Measurements from ENCODE around the gene DNAH6.

DNAH6 gene

DNA sequence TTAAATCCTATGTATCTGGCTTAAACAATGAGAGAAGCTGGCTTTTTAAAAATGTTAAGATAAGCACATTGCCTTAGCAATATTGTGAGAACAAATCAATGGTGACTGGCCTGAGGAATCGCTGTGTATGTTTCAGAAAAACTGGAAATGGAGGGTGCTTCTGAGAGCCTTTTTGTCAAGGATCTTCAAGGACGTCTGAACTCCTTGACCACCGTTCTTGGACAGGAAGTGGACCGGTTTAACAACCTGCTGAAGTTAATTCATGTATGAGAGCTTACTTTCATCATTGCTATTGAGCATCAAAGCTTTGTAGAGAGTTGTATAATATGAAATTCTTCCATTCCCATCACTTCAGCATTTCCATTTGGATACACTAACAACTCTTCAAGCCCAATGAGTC is 292.0 kb downstream of the DNAH6 start:
- in situ Hi-C loops (cut with MboI; ENCODE audit: low pct_unique_long_range_greater_than_20kb, low sequenced_read_pairs), result no loop called here

DNA sequence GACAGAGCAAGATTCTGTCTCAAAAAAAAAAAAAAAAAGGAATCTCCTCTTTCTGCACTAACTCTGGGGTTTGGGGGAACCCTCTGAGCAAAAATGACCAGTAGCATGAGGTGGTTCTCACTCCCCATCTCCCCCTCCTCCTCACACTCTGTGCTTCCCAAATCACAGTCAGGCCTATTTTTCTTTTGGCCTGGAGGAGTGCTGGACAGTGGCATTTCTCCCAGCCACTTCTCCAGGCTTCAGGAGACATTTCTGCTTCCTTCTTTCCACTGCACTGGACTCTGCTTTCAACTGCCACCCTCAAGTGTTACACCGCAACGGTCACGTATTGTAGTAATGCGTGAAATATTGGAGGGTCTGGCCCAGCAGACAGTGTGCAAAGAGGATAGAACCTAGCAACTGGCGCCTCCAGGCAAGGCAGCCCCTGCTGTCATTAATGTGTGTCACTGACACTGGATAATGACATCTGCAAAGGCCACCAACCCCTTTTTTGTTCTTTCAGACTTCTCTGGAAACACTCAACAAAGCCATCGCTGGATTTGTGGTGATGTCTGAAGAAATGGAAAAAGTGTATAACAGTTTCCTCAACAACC is 295.6 kb downstream of the DNAH6 start:
- in situ Hi-C loops (cut with MboI; ENCODE audit: low pct_unique_long_range_greater_than_20kb, low sequenced_read_pairs), result no loop called here
- DNase-seq, result no peak

More for the DNA sequence above, 292.0 kb downstream of the DNAH6 start:
- DNase-seq, result no peak

DNA sequence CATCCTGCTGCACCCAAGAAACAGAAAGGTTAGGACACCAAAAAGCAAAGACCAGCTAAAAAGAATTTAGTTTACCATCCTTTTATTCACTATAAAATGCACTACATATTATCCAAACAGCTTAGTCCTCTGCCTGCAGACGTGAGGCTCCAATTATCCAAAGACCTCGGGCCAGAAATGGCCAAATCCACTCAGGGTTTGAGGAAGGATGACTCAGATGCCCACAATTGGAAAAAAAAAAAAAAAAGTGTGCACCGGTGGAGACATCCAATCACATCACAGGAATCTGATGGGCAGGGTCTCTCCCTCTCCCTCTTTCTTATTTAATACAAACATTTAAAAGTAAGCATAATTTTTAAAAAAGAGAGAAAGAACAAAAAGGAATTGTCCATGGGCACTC is 298.8 kb downstream of the DNAH6 start:
- no peak for DNase-seq
- in situ Hi-C loops (cut with MboI; ENCODE audit: low pct_unique_long_range_greater_than_20kb, low sequenced_read_pairs), result no loop called here

DNA sequence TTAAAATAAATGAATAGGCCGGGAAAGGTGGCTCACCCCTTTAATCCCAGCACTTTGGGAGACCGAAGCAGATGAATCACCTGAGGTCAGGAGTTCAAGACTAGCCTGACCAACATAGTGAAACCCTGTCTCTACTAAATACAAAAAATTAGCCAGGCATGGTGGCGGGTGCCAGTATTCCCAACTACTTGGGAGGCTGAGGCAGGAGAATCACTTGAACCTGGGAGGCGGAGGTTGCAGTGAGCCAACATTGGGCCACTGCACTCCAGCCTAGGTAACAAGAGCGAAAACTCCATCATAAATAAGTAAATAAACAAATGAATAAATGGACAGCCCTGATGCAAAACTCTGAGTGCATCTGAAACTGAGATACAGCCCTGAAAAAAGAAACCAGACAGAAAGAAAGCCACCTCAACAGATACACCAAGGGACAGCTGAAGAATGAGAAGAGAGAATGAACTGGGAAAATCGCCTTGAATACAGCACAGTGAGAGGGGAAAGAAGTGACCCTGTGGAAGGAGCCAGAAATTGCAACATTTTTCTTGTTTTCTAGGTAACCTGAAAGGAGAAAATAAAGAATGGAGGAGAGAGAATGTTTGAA is 300.2 kb downstream of the DNAH6 start:
- no peak for DNase-seq
- in situ Hi-C loops (cut with MboI; ENCODE audit: low pct_unique_long_range_greater_than_20kb, low sequenced_read_pairs), result no loop called here

DNA sequence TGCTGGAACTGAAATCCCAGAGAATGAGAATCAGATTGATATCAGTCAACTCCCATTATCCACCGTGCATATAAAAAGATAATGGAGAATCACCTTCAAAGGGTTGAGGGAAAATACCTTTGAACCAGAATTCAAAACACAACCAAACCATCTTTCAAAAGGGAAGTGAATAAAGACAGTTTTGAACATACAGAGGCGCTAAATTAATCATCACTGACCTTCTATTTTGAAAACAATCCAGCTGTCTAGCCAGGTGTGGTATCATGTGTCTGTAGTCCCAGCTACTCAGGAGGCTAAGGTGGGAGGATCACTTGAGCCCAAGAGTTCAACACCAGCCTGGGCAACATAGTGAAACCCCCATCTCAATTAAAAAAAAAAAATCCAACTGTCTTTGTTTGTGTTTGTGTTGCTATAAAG is 300.9 kb downstream of the DNAH6 start:
- DNase-seq, result no peak
- in situ Hi-C loops (cut with MboI; ENCODE audit: low pct_unique_long_range_greater_than_20kb, low sequenced_read_pairs), result no loop called here

DNA sequence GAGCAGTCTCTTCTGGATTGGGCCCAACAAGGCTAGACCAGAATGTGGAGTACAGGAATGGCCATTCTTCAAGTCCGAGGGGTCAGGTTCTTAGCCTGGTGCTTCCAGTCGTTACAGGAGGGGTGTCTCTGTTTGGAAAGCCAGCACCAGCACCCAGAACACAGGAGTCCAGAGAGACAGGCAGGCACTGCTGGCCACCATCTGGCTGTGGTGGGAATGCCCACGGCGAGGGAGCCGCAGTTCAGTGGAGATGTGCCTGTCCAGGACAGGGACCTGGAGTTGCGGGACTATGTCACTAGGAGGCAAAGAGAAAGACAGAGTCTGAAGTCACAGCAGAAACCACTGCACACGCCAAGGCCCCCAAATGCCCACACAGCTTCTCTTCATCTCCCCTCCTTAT is 305.5 kb downstream of the DNAH6 start:
- DNase-seq, result no peak
- in situ Hi-C loops (cut with MboI; ENCODE audit: low pct_unique_long_range_greater_than_20kb, low sequenced_read_pairs), result no loop called here

DNA sequence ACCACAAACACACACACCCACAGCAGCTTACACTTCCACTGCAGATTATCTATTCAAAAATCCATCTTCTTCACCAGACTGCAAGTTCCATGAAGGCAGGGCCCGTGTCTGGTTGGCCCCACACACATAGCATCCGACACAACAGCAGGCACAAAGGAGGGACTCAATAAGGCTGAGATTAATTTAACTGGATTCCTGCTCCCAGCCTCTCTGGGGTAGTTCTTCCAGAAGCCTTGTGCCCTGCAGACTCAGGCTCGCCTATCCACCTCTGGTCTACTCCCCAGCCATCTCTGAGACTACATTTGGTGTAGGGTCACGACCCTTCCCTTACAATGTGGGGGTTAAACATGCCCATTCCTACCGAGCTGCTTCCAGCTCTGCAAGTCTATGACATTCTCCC is 306.9 kb downstream of the DNAH6 start:
- no peak for DNase-seq
- in situ Hi-C loops (cut with MboI; ENCODE audit: low pct_unique_long_range_greater_than_20kb, low sequenced_read_pairs), result no loop called here

DNA sequence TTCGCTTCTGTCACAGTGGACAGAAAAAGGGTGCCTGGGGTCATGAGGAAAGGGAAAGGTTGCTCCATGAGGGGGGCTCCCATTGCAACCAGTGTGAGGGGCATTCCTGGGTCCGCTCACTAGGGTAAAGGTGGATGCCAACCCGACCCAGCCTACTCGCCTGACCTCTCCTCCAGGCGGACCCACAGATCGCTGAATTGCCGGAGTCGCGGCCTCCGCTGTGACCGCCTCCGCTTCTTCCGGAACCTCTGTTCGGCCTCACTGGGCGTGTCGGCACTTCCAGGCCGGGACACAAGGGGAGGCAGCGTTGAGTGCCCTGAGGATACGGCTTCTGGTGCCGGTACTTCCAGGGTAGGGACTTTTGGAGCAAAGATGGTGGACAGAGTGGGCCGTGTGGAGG is 307.5 kb downstream of the DNAH6 start:
- in situ Hi-C loops (cut with MboI; ENCODE audit: low pct_unique_long_range_greater_than_20kb, low sequenced_read_pairs), result no loop called here
- DNase-seq, result no peak

DNA sequence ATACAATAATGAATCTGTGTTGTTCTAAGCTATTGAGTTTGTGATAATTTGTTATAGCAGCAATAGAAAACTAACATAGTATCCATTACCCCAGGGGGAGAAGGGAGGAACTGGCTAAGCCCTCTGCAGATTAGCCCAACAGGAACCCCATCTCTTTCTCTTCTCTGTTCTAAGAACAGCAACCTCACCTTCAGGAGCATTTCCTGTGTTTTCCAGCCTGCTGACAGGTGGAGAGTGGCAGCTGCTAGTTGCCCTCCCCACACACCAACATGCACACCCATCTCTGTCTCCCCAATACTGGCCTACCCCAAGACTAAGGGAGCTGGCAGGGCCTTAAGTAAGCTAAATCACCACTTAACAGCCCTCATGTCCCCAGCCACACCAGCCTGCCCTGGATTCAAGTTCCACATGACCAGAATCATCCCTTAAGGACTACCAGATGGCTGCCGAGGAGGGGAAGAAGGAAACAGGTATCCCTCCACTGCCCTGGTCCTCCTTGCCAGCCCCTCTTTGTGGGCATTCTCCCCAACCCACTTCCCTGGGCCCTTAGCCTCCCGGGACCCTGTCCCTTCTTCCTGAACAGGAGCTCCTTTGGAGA is 311.8 kb downstream of the DNAH6 start:
- in situ Hi-C loops (cut with MboI; ENCODE audit: low pct_unique_long_range_greater_than_20kb, low sequenced_read_pairs), result no loop called here
- DNase-seq, result no peak

DNA sequence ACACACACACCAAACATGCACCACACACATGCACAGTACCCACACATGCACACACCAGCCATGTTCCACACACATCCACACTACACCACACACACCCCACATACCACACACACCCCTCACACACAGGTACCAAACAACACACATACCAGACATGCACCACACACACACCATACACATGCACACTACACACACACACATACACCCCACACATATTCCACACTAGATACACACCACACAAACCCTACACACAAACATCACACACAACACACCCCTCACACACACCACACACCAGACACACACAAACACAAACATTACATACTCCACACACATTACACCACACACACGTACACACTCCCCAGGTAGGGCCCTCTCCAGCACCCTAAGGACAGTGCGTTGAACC is 313.4 kb downstream of the DNAH6 start:
- in situ Hi-C loops (cut with MboI; ENCODE audit: low pct_unique_long_range_greater_than_20kb, low sequenced_read_pairs), result no loop called here
- DNase-seq, result no peak

DNA sequence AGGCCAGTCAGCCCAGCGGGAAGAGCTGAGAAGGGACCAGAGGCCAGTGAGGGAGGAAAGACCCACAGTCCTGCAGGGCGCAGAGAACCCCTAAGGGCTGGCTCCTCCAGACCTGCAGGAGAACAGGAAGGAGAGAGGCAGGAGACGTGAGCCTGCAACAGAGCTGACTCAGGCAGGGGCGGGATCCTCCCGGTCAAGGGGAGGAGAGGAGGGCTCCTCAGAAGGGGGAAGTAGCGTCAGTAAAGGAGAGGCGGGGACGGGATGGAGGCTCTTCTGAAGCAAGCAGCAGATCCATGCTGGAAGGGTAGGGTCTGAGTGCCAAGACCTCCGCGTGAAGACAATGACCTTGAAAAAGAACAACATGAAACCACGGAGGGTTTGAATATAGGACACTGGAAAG is 313.8 kb downstream of the DNAH6 start:
- peak; percentile 71 for DNase-seq

DNA sequence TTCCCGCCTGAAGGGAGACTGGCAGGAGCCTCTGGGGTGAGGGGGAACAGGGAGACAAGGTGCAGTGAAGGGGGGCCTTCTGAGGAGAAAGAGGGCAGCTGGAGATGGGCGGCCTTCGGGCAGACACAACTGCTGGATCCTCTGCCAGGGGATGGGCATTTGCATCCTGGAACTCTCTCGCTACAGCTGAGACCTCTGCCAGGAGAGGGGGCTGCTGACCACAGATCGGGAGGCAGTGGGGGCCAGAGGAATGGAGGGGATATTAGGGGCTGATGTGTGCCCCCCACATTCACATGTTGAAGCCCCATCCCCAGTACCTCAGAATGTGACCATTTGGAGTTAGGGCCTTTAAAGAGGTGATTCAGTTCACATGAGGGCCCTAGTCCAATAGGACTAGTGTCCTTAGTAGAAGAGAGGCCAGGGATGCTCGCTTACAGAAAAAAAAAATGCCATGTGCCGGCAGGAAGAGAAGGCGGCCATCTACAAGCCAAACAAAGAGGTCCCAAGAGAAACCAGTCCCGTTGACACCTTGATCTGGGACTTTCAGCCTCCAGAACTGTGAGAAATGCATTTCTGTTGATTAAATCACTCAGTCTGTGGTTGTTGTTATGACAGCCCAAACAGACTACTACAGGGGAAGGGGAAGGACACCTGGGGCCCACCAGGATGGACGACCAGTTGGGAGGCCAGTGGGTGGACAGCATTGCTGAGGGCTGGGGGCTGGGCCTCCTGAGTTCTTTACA is 314.6 kb downstream of the DNAH6 start:
- in situ Hi-C loops (cut with MboI; ENCODE audit: low pct_unique_long_range_greater_than_20kb, low sequenced_read_pairs), result no loop called here
- DNase-seq, result no peak

More for the DNA sequence above, 313.8 kb downstream of the DNAH6 start:
- in situ Hi-C loops (cut with MboI; ENCODE audit: low pct_unique_long_range_greater_than_20kb, low sequenced_read_pairs), result no loop called here

DNA sequence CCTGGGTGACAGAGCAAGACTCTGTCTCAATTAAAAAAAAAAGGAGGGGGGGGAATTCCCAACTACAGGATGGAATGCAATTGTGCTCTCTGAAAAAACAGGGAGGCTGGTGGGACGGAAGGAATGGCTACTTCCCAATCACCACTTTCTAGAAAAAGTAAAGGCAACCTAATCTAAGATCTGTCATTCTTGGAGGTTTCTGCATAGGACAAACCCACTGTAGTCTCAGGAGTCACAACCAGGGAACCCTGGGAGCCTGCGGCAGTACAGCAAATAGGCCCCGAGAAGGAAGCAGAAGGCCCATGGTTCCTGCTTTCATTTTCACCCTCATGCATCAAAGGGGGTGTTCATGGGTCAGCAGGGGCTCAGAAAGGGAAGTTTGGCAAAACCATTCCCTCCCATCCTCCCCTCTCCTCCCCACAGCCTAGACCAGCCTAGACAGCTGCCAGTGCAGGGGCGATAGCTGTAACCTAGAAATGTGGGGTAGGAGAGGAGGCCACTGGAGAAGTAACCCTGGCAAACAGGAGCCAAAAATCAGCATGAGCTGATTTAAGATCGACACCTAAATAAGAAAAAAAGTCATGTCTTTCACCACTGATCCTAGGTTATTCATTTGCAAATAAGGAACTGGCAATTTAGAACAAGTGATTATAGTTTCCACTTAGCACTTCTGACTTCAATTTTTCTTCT is 316.6 kb downstream of the DNAH6 start:
- in situ Hi-C loops (cut with MboI; ENCODE audit: low pct_unique_long_range_greater_than_20kb, low sequenced_read_pairs), result no loop called here
- DNase-seq, result peak; percentile 88

DNA sequence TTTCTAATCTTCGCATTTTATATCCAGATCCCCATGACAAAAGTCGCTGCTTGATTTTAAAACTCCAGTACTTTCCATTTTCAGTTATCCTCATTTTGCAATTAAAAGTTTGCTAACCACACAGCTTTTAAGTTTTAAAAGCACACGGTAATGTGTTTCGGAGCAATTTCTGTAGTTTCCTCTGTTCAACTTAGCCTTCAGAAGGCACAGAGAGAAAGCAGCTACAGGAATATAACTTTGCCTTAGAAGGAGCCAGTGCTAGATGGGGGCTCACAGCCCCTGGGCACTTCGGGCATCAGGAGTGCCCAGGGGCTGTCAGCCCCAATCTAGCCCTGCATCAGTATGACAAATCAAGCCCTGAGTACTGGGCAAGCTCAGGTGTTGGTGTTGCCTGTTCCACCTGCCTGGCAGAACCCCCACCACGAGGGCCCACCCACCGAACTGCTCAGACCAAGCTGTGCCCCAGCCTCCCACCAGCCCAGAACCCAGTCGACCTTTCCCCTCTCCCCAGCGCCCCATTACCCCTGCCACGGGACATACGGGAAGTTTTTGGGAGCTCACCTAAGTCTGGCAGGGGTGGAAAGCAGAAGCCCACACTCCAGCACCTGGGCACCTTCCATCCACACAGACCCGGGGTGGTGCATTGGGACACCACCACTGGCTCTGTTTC is 317.3 kb downstream of the DNAH6 start:
- DNase-seq, result no peak
- in situ Hi-C loops (cut with MboI; ENCODE audit: low pct_unique_long_range_greater_than_20kb, low sequenced_read_pairs), result no loop called here

DNA sequence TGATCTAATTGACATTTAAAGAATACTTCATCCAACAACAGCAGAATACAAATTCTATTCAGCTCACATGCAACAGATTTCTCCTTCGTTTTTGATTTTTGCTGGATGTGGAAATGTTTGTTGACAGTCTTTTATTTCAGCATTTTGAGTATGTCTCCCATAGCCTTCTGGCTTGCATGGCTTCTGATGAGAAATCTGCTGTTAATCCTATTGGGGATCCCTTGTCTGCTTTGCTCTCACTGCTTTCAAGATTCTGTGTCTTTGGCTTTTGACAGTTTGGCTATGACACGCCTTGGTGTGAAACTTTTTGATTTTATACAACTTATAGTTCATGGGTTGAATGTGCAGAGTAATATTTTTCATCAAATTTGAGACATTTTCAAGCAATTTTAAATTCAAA is 319.9 kb downstream of the DNAH6 start:
- no peak for DNase-seq
- in situ Hi-C loops (cut with MboI; ENCODE audit: low pct_unique_long_range_greater_than_20kb, low sequenced_read_pairs), result no loop called here

DNA sequence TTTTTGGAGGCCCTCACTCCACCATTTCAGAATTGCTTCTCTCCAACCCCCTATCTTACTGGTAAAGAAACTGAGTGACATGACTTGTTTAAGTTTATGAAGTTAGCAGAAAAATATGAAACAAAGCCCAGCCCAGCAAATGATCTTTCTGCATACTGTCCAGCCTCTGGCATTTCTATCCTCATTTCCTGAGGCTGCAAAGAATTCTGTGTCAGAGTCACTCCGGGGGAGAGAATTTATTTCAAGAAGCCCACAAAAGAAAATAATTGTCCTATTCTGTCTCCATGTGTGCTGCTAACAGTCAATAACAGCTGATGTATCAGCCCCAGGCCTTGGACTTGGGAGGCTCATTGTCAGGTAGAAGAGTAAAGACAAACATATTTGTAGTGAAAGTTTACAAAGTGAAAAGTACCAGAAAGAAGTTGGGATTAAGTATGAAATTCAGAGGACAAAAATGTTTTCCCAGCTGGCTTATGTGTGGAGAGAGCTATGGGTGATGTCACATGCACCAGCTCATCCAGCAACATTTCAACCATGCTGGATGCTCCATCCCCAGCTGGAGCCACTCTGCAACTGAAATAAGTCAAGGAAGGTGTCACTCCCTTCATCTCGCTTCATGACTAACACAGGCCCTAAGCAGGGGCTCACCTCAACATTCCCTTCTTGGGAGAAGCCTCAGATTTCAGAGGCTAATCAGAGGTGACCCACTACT is 322.3 kb downstream of the DNAH6 start:
- DNase-seq, result no peak
- in situ Hi-C loops (cut with MboI; ENCODE audit: low pct_unique_long_range_greater_than_20kb, low sequenced_read_pairs), result no loop called here

DNA sequence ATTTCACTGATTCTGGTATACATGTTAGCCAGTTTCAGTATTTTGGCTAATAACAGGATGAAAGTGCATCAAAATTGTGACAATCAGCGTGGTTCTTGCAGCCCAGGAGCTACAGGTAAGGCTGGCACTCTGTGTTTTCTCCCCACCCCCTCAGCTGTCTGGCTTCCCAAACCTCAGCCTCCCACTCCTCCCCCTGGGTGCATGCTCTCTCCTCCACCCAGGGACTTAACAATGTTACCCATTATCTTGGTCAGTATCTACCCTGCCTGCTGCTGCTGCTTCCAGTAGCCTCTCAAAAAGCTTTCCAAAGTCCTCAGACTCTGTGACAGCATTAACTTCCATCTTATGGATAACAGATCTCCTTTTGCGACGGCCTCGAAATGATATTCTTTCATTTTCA is 323.6 kb downstream of the DNAH6 start:
- DNase-seq, result no peak
- in situ Hi-C loops (cut with MboI; ENCODE audit: low pct_unique_long_range_greater_than_20kb, low sequenced_read_pairs), result no loop called here

DNA sequence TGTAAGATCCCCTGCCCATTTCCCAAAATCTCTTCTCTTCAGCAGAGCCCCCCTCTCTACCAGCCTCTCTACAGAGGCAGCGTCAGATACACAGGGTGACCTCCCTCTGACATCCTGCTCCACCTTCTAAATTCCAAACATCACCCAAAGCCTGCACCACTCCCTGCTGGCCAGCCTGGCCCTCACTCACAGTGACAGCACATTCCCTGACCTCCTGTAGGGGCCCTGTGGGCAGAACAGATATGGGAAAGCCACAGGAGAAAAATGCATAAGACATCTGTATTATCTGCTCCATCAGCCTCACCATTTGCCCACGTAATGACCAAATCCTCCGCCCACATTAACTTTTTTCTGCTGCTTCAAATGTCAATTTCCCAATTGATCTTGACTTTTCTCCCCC is 324.0 kb downstream of the DNAH6 start:
- no peak for DNase-seq
- in situ Hi-C loops (cut with MboI; ENCODE audit: low pct_unique_long_range_greater_than_20kb, low sequenced_read_pairs), result no loop called here

DNA sequence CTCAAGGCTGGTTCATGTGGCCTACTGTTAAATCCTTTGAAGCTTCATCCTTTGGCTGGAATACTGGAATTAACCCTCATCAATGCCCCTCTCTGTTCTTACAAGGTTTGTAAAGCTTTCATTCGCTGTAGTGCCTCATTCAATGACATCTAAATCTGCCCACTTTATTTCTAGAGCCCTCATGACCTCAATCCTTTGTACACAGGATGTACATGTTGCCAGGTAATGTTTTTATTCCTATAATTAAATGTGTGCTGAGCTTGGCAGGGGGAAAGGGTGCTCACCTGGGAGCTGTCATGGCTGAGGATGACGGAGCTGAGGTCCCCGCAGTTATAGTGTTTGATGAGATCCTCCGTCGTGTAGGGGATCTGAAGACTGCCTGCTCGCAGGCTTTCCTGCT is 325.3 kb downstream of the DNAH6 start:
- no peak for DNase-seq
- in situ Hi-C loops (cut with MboI; ENCODE audit: low pct_unique_long_range_greater_than_20kb, low sequenced_read_pairs), result no loop called here

All from KBM-7 (cell line).